T-helper 1 cell (primary cell): ENCODE data around the gene RNU7-1.
A peak's percentile ranks its signal among the peaks of the same experiment; 100 is the strongest.

Experiments
- DNase-seq, 5 donors: peaks; one replicate each; pipeline ENCODE4 v3.0.0-alpha.2; 2012 to 2020

The RNU7-1 gene

DNA sequence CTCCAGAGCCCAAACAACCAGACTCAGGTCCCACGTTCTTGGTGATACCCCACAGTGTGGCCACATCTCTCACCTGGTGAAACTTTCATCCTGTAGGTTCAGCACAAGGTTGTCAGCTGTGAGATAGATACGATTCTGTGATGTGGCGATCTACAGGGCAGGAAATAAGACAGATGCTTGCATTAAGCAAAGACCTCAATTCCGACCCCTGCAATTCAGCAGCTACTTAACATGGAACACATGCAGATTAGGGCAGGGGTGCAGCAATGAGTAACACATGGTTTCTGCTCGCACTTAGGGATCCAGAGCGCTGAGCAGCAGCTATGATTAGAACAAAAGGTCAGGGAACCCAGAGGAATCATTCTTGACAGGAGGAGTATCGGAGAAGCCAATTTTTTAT lies 22.7 kb downstream of the RNU7-1 start:
- no peak for DNase-seq

DNA sequence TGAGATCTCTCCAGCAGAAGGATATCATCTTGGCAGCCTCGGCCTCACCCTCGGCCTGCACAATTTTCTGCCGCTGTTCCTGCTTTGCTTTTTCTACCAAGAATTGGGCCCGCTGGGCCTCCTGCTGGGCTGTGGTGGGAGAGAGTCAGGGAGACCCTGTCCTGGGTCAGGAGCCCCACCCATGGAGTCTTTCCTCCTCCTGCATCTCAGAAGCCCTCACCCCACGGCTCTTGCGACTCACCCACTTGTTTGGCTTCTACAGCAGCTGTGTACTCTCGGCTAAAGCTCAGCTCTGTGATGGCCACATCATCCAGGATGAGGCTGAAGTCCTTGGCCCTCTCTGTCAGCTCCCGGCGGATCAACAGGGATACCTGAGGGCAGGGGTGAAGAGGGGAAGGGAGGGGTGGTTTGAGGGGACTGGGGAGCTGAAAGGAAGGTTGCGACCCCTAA lies 24.1 kb downstream of the RNU7-1 start:
- no peak for DNase-seq

DNA sequence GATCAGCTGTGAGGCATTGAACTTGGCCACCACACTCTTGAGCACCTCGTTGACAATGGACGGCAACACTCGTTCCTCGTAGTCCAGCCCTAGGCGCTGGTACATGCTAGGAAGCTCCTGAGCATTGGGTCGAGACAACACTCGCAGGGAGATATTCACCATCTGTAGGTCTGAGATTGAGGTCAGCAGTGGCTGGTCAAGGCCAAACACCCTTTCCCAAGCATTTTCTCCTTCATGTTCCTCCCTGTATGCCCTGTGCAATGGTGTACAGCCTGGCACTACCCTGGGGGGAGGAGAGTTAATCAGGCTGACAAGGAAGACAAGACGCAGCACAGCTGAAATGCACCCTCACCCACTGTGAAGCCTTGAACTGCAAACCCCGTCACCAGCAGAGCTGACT lies 24.8 kb downstream of the RNU7-1 start:
- no peak for DNase-seq

DNA sequence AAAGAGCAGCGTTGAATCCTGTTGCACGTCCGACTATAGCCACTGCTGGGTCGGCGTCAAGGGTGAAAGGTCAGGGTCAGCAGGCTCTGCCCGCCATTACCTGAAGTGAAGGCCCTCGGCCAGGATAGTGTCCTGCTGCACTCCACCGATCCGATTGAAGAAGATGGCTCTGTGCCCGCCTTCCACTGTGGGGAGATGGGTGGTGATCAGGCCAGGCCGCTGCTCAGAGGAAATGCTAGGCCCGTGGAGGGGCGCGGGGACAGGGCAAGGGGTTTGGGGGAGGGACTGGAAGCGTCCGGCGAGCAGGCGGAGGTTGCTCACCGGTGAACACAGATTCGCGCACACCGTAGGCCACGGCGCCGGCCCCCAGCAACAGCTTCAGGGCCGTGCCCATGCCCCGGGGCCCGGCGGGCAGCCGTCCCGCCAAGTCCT lies 26.5 kb downstream of the RNU7-1 start:
- DNase-seq, result peak in 2 of 5 donors; percentile 18 to 30

DNA sequence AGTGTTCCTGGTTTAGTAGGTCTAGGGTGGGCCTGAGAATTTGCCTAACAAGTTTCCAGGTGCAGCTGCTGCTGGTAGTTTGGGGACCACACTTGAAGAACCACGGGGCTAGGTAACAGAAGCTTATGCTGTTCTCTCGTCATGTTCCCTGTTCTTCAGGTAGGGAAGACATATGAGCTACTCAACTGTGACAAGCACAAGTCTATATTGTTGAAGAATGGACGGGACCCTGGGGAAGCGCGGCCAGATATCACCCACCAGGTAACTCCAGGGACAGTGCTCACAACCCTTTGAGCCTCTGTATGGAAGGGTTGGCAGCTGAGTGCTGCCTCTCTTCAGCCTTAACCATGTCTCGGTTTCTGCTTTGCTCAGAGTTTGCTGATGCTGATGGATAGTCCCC lies 30.6 kb downstream of the RNU7-1 start:
- DNase-seq, result no peak

DNA sequence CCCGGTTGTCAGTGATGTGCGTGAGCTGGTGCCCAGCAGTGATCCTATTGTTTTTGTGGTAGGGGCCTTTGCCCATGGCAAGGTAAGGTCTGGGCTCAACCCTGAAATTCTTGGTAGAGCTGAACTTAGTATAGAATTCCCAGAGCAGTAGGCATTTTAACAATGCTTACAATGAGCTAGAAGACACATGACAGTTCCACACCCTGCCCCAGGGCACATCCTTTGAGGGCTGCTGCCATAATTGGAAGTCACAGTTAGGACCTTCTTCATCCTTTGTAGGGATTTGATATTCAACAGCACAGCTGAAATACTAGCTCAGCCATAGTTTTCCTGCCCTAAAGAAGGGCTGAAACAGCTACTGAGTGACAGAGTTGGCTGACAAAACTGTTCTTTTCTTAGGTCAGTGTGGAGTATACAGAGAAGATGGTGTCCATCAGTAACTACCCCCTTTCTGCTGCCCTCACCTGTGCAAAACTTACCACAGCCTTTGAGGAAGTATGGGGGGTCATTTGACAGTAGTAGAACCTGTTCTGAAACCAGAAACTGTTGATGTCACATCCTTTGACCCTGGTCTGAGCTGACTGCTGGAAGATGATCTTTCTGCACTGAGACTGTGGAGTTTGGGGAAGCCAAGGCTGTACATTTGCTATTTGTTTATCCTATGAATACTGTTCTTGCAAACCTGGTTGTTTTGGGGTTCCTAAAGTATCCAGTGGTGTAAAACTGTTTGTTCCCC lies 31.8 kb downstream of the RNU7-1 start:
- DNase-seq, result no peak

DNA sequence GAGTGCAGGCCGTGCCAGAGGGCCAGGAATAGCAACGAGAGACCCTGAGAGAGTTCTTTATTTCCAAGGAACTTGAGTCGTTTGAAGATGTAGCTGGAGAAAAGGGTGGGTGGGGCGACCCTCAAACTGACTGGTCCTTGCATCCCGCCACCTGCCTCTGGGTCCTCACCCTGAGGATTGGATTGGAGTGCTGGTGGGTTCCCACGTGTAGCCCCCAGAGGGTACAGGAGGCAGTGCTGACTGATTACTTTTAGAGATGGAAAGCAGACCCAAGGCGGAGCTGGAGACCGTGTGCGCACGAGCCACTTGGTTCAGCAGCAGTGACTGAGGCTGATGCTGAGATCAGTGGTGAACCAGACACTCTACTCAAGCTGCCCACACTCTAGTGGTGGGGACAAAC lies 34.0 kb downstream of the RNU7-1 start:
- no peak for DNase-seq

DNA sequence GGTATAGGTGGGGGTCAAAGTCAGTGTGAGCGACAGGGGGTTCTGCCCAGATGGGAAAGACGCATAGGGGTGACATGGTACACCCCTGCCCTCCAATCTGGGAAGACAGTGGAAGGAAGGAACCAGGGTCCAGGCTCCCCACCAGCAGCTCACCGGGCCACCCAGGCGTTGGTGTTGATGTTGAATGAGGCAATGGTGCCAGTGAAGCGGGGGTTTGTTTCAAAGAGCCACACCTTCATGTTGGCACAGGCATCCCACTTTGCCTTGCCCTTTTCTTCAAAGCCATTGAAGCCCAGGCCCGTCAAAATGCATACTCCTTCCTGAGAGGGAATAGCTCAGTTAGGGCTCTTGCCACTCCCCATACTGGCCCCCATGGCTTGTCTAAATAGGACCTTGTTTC lies 34.6 kb downstream of the RNU7-1 start:
- DNase-seq, result no peak

DNA sequence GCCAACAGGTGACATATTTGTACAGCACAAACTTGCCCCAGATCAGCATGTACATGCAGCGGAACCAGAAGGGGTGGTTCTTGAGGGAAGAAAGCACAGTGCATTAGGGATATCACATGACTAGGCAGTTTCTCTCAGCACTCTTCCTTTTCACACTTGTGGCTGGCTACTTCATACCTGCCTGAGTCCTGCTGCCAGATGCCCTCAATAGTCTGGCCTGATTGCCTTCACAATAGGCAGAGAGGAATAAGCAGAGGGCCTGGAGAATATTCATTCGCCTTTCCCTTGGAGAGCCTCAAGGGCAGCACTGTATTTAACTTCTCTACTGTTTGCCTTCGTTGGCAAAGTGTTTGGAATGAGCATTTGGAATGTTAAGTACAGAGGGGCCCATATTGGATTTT lies 35.0 kb downstream of the RNU7-1 start:
- no peak for DNase-seq

DNA sequence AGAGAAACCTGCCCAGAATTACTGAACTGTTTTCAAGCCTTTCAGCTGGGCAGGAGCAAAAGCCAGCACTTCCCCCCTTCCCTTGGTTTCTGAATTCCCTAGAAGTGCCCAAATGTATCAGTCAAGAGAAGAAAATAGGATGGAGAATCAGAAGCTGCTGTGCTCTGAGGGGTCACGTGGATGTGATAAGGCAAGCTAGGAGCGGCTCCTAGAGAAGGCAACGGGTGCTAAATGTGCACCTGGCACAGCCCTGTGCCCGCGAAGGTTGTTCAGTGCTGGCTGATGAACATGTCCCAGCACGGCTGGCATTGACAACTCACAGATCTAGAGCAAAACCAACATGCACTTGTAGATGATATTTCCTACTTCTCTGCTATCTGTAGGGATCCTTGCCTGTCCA lies 35.4 kb downstream of the RNU7-1 start:
- DNase-seq, result no peak

DNA sequence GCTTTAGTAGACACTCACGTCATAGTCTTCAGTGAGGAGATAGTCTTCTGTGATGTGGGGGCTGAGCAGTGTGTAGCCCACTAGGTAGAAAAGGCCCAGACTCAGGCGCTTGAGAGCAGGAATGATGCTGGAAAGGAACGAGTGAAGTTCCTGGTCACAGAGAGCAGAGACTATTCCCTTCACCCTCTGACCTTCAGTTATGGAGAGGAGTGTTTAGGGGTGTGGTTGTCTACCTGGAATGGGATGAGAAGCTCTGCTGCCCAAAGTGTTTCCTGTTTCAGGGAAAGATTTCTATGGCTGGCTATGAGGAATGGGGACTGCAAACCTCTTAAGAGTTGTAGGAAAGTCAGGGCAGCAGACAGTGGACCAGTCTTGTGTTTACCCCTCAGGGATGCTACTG lies 35.8 kb downstream of the RNU7-1 start:
- DNase-seq, result no peak

DNA sequence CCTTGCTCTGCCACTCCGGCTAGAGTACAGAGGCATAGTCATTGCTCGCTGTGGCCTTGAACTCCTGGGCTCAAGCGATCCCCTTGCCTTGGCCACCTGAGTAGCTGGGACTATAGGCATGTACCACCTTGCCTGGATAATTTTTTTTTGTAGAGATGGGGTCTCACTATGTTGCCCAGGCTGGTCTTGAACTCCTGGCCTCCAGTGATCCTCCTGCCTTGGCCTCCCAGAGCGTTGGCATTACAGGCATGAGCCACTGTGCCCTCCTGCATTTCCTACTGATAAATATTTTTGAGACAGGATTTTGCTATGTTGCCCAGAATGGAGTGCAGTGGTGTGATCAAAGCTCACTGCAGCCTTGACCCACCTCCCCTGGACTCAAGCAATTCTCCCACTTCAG lies 36.5 kb downstream of the RNU7-1 start:
- DNase-seq, result no peak

DNA sequence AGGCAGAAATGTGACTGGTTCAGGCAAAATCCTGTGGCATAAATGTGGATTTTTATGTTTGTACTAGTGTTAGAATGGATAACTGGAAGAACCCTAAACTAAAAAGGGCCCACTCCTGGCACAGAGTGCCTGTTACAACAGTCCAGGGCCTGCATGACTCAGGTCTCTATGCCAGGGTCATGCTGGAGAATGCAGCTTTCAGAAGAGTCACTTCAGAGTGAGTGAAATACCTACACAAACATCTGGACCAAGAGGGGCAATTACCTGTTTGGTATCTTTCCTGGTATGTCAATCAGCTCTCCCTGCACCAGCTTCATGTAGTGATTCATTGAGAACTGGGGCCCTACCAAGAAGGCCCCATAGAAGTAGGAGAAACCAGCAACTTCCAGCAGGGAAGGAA lies 37.1 kb downstream of the RNU7-1 start:
- DNase-seq, result no peak

DNA sequence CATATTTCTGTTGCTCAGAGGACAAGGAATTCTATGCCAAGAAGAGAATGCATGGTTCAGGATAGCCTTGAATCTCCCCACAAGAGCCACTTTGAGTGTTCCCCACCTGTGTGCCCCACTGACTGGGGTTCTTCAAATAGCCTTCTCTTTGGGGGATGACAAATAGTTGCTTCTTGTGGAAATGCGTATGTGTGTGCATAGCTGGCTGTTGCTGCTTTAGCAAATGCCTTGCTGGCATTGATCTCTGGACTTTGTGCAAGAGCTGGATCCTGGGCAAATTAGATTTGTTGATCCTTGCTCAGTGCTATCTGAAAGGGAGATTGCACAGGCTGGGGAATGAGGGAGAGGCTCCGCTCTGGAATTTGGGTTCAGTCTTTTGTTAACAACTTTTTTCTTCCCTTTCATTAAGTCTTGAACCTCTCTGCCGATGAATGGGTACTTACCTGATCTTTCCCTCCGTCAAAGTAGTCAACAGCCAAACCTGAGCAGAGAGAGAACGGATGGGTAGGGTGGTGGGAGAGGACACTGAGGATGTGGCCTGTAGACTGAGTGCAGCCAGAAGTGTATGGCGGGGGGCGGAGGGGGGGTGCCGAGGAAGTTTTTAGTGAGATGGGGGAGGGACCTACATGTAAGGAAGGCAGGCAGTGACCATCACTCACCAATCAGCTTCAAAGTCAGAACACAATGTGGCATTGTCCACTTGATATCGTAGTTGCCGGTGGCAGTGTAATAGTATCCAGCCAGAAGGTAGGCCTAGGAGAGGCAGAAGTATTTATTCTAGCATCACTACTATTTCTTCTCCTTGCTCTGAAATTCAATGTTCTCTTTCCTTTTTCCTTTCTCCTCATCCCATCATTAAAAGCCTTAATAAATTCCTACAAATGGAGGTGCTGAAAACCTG lies 37.8 kb downstream of the RNU7-1 start:
- no peak for DNase-seq

DNA sequence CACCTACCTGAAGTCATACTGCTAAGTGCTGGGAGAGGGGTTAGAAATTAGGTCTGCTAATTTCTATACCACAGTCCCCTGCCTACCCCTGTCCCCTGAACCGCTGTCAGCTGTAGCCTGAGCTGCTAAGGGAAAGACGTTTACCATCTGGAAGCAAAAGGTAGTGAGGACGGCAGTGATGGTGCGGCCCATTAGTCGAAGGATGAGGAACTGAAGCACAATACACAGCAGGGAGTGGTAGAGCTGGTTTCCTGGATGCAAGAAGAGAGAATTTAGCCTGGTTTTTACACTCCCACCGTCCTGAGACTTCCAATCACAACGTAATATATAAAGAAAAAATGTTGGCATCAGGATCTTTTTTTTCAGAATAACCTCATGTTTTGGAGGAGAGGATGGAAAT lies 38.9 kb downstream of the RNU7-1 start:
- DNase-seq, result no peak

DNA sequence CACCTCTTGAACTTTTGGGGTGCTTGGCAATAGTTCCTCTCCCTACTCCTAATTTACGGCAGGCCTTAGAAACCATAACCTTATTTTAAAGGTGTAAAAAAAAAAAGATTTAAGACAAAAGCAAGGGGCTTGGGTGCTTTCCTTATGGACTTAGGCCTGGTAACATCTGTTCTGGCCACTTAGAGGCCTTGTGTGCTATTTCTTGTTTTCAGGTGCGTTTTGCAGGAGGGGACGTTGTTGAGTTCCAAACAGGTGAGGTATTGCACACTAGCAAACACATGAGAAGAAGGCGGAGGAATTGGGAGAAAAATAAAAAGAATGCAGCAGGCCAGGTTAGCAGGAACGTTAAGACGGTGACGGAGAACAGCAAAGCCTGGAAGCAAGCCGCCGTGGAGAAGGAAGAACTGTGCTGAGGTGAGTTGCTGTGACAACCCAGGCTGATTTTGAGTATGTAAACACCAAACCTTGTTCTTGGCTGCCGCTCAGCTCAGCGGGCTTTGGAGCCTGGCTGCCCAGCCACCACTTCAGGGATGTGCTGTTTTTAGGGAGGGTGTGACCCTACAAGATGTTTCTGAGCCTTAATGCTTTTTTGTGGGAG lies 44.4 kb downstream of the RNU7-1 start:
- no peak for DNase-seq
